Activated naive CD4-positive, alpha-beta T cell treated with anti-CD3 and anti-CD28 coated beads, Interleukin-2, amount 50 U/mL, for 72 hours (primary cell): ENCODE measurements around the gene NPBWR2. TPM values are rescaled to one million over a fixed set of nuclear protein-coding genes. Genes with fewer than 3 reads are reported as not detected.

Experiments
- ATAC-seq, 2 donors: fragments of 150-1000 bp; cut with Tn5 transposase; 2 replicates each; pipeline ENCODE4 v1.10.0; 2021; ENCODE audit warnings: mild to moderate bottlenecking in 2 of 2, moderate library complexity in 2 of 2
- DNase-seq, 2 donors: peaks; one replicate each; pipeline ENCODE4 v3.0.0; 2021 to 2022; ENCODE audit warnings: low spot score in 2 of 2
- H3K27ac Mint-ChIP-seq, 2 donors: one replicate each; pipeline ENCODE4 v1.8.0; 2022; ENCODE audit warnings: mild to moderate bottlenecking in 2 of 2, mixed read lengths in 2 of 2
- H3K36me3 Mint-ChIP-seq, 2 donors: one replicate each; pipeline ENCODE4 v1.8.0; 2022; ENCODE audit warnings: mixed read lengths in 2 of 2
- H3K9me3 Mint-ChIP-seq, 2 donors: one replicate each; pipeline ENCODE4 v1.8.0; 2022; ENCODE audit warnings: mixed read lengths in 2 of 2
- total RNA-seq, 2 donors: library from RNA; stranded (reverse); gene quantifications; one replicate each; pipeline ENCODE4 v1.2.3, GENCODE V29; 2022

Gene NPBWR2
- total RNA-seq, 2 donors from 2014 or later = not detected

- peak overlapping the region in 1 of 2 donors; percentile 90 for H3K27ac Mint-ChIP-seq
- peaks cover 5 to 7% of the 10 kb centered on the region in 2 donors for H3K36me3 Mint-ChIP-seq
- no peak for DNase-seq
- ATAC-seq = no peak
- no peaks in the 10 kb centered on the region for H3K9me3 Mint-ChIP-seq
Observed at GRCh38 chr20:64075556-64075955, 31.8 kb downstream of the NPBWR2 start.

GRCh38 chr20:64074963-64075362 is 32.4 kb downstream of the NPBWR2 start:
- no peak overlapping the region for H3K27ac Mint-ChIP-seq
- no peak for DNase-seq
- no peaks in the 10 kb centered on the region for H3K9me3 Mint-ChIP-seq
- H3K36me3 Mint-ChIP-seq = peaks cover 5 to 7% of the 10 kb centered on the region in 2 donors
- ATAC-seq = no peak

GRCh38 chr20:64074184-64074789 is 33.1 kb downstream of the NPBWR2 start:
- DNase-seq = no peak
- peak overlapping the region in 1 of 2 donors; percentile 23 for H3K27ac Mint-ChIP-seq

GRCh38 chr20:64073476-64074183 is 33.7 kb downstream of the NPBWR2 start:
- Mint-ChIP-seq H3K36me3 (no peaks in the 10 kb centered on the region), H3K9me3 (no peaks in the 10 kb centered on the region), H3K27ac (peak overlapping the region in 1 of 2 donors; percentile 23)
- no peak for ATAC-seq
- DNase-seq = no peak

More at GRCh38 chr20:64074184-64074789, 33.1 kb downstream of the NPBWR2 start:
- H3K36me3 Mint-ChIP-seq = peaks cover 4 to 7% of the 10 kb centered on the region in 2 donors
- ATAC-seq = no peak
- no peaks in the 10 kb centered on the region for H3K9me3 Mint-ChIP-seq

- ATAC-seq (no peak), DNase-seq (no peak)
- peak overlapping the region in 1 of 2 donors; percentile 83 for H3K27ac Mint-ChIP-seq
- H3K9me3 Mint-ChIP-seq = no peaks in the 10 kb centered on the region
- no peaks in the 10 kb centered on the region for H3K36me3 Mint-ChIP-seq
Observed at GRCh38 chr20:64072498-64073063, 34.8 kb downstream of the NPBWR2 start.

GRCh38 chr20:64071341-64072332 is 35.7 kb downstream of the NPBWR2 start:
- Mint-ChIP-seq H3K27ac (peak overlapping the region; percentile 29 to 83), H3K9me3 (no peaks in the 10 kb centered on the region), H3K36me3 (no peaks in the 10 kb centered on the region)
- no peak for ATAC-seq
- DNase-seq = no peak

- ATAC-seq (no peak), DNase-seq (no peak)
- H3K9me3 Mint-ChIP-seq = no peaks in the 10 kb centered on the region
- no peaks in the 10 kb centered on the region for H3K36me3 Mint-ChIP-seq
- H3K27ac Mint-ChIP-seq = peak overlapping the region in 1 of 2 donors; percentile 83
Observed at GRCh38 chr20:64070244-64070993, 36.9 kb downstream of the NPBWR2 start.

- H3K27ac Mint-ChIP-seq = no peak overlapping the region
- DNase-seq (no peak), ATAC-seq (no peak)
- H3K36me3 Mint-ChIP-seq = no peaks in the 10 kb centered on the region
- H3K9me3 Mint-ChIP-seq = no peaks in the 10 kb centered on the region
Observed at GRCh38 chr20:64069614-64070243, 37.6 kb downstream of the NPBWR2 start.

GRCh38 chr20:64069209-64069613 is 38.2 kb downstream of the NPBWR2 start:
- H3K36me3 Mint-ChIP-seq = no peaks in the 10 kb centered on the region
- no peak overlapping the region for H3K27ac Mint-ChIP-seq
- H3K9me3 Mint-ChIP-seq = no peaks in the 10 kb centered on the region
- no peak for DNase-seq
- no peak for ATAC-seq

GRCh38 chr20:64068386-64069208 is 38.8 kb downstream of the NPBWR2 start:
- DNase-seq (no peak), ATAC-seq (no peak)
- no peaks in the 10 kb centered on the region for H3K36me3 Mint-ChIP-seq
- H3K9me3 Mint-ChIP-seq = no peaks in the 10 kb centered on the region
- H3K27ac Mint-ChIP-seq = peak overlapping the region in 1 of 2 donors; percentile 44

GRCh38 chr20:64067733-64068307 is 39.5 kb downstream of the NPBWR2 start:
- H3K9me3 Mint-ChIP-seq = no peaks in the 10 kb centered on the region
- H3K36me3 Mint-ChIP-seq = no peaks in the 10 kb centered on the region
- peak overlapping the region in 1 of 2 donors; percentile 82 for H3K27ac Mint-ChIP-seq
- no peak for ATAC-seq
- no peak for DNase-seq

- H3K36me3 Mint-ChIP-seq = no peaks in the 10 kb centered on the region
- no peak for ATAC-seq
- H3K27ac Mint-ChIP-seq = peak overlapping the region; percentile 50 to 72
- no peaks in the 10 kb centered on the region for H3K9me3 Mint-ChIP-seq
- no peak for DNase-seq
Observed at GRCh38 chr20:64067005-64067632, 40.2 kb downstream of the NPBWR2 start.

- DNase-seq = peak; percentile 64 to 81
- Mint-ChIP-seq H3K27ac (peak overlapping the region; percentile 73 to 87), H3K9me3 (no peaks in the 10 kb centered on the region), H3K36me3 (no peaks in the 10 kb centered on the region)
- ATAC-seq = peak; percentile 64 to 77
Observed at GRCh38 chr20:64065974-64066343, 41.4 kb downstream of the NPBWR2 start.
